Upper lobe of left lung (tissue), 6 donors: ENCODE measurements around the gene MAPK8. TPM values are rescaled to one million over a fixed set of nuclear protein-coding genes. Genes with fewer than 3 reads are reported as not detected.

ENCODE experiments used
- ATAC-seq, 2 donors: fragments of 200-7000 bp; cut with Tn5 transposase; one replicate each; pipeline ENCODE4 v1.9.1; 2022; ENCODE audit warnings: mild to moderate bottlenecking in 2 of 2, moderate library complexity in 2 of 2; ENCODE audit not compliant: low FRiP score in 2 of 2
- DNase-seq, 2 donors: peaks; one replicate each; pipeline ENCODE4 v3.0.0-alpha.2; 2019 to 2020
- H3K27ac ChIP-seq, 4 donors: fragments of 200-600 bp; sonication (generic); one replicate each; pipeline ENCODE4 v1.5.1; 2016 to 2019
- H3K27me3 ChIP-seq, 4 donors: fragments of 200-600 bp; sonication (generic); one replicate each; pipeline ENCODE4 v1.5.1; 2017 to 2019
- H3K36me3 ChIP-seq, 4 donors: fragments of 200-600 bp; sonication (generic); one replicate each; pipeline ENCODE4 v1.5.1; 2016 to 2019
- H3K4me1 ChIP-seq, 4 donors: fragments of 200-600 bp; sonication (generic); one replicate each; pipeline ENCODE4 v1.5.1; 2018 to 2019
- H3K4me3 ChIP-seq, 4 donors: fragments of 200-600 bp; sonication (generic); one replicate each; pipeline ENCODE4 v1.5.1; 2017 to 2019; ENCODE audit warnings: mild to moderate bottlenecking in 2 of 4, moderate library complexity in 1 of 4
- H3K9me3 ChIP-seq, 4 donors: fragments of 200-600 bp; sonication (generic); one replicate each; pipeline ENCODE4 v1.5.1; 2018 to 2019
- CTCF ChIP-seq, 6 experiments: fragments of 450-650 bp in 4 of 6; fragments of 200-600 bp in 2 of 6; sonication (generic) in 2 of 6; IDR thresholded peaks; one replicate each; pipeline ENCODE4 v1.5.1; 2016 to 2019; ENCODE audit warnings: antibody characterized with exemption in 6 of 6
- EP300 ChIP-seq, 4 donors: sonication (generic); formaldehyde crosslinking; IDR thresholded peaks; one replicate each; pipeline ENCODE4 v1.5.1; 2017; ENCODE audit warnings: antibody characterized with exemption in 4 of 4, control low read depth in 2 of 4
- POLR2A ChIP-seq, 4 donors: fragments of 450-650 bp; IDR thresholded peaks; one replicate each; pipeline ENCODE4 v1.5.1; 2016 to 2017; ENCODE audit warnings: antibody characterized with exemption in 4 of 4, mild to moderate bottlenecking in 2 of 4
- POLR2AphosphoS5 ChIP-seq, 2 donors: sonication (generic); formaldehyde crosslinking; IDR thresholded peaks; one replicate each; pipeline ENCODE4 v1.5.1; 2017; ENCODE audit warnings: antibody characterized with exemption in 2 of 2
- WGBS, 2 donors: methylation state at CpG; one replicate each; pipeline ENCODE4 v1.1.5; 2017 to 2018; 5-methylcytosine and 5-hydroxymethylcytosine counted together
- total RNA-seq, 6 donors: library from RNA; depleted of rRNA in 4 of 6; stranded (reverse); fragments of >200 nt in 4 of 6; gene quantifications; one replicate each; pipeline versions ENCODE4 v1.1.0 to v1.2.1, GENCODE V29; 2016 to 2021
- donor health status: DM: no; HTN: no; CAD: no; lungs with moderate emphysema.
- donor health status: DM: no; HTN: yes; CAD: no; lungs with severe emphysema.

MAPK8 gene
- total RNA-seq, 6 donors from 2014 or later = 33.6 to 61.6 (median 46.6) TPM

- H3K36me3 ChIP-seq = no peaks in the 10 kb centered on the region
- ATAC-seq (no peak), DNase-seq (no peak)
- H3K27me3 ChIP-seq = no peaks in the 10 kb centered on the region
- no peak for TF ChIP-seq POLR2A (IDR thresholded peaks at IDR 0.05)
- no peak for TF ChIP-seq CTCF (IDR thresholded peaks at IDR 0.05)
- TF ChIP-seq EP300 (IDR thresholded peaks at IDR 0.05) = no peak
- TF ChIP-seq POLR2AphosphoS5 (IDR thresholded peaks at IDR 0.05) = no peak
- H3K4me3 ChIP-seq = no peak overlapping the region
- no peaks in the 10 kb centered on the region for H3K9me3 ChIP-seq
- no peak overlapping the region for H3K27ac ChIP-seq
- H3K4me1 ChIP-seq = peaks cover 6 to 12% (median 9%) of the 10 kb centered on the region in 4 donors
- WGBS, 2 donors = 89 to 94% methylated on average over 8 of the region's 8 CpGs
These were observed 3.7 kb upstream of the MAPK8 start for GRCh38 chr10:48302515-48303476.

GRCh38 chr10:48305905-48306264 lies 592 bp upstream of the MAPK8 start:
- no peaks in the 10 kb centered on the region for H3K9me3 ChIP-seq
- DNase-seq (no peak), ATAC-seq (no peak)
- H3K36me3 ChIP-seq = no peaks in the 10 kb centered on the region
- H3K4me1 ChIP-seq = peaks cover 13 to 25% (median 19%) of the 10 kb centered on the region in 4 donors
- WGBS, 2 donors = 71 to 76% methylated on average over 9 of the region's 9 CpGs
- TF ChIP-seq POLR2A (IDR thresholded peaks at IDR 0.05) = peak in 1 of 4 donors; percentile 20
- TF ChIP-seq POLR2AphosphoS5 (IDR thresholded peaks at IDR 0.05) = no peak
- no peaks in the 10 kb centered on the region for H3K27me3 ChIP-seq
- peak overlapping the region in 3 of 4 donors; percentile 81 to 96 (median 92) for H3K4me3 ChIP-seq
- peak overlapping the region; percentile 93 to 97 (median 96) for H3K27ac ChIP-seq

- peaks cover 13 to 25% (median 19%) of the 10 kb centered on the region in 4 donors for H3K4me1 ChIP-seq
- TF ChIP-seq POLR2A (IDR thresholded peaks at IDR 0.05) (no peak), CTCF (IDR thresholded peaks at IDR 0.05) (no peak), POLR2AphosphoS5 (IDR thresholded peaks at IDR 0.05) (no peak), EP300 (IDR thresholded peaks at IDR 0.05) (no peak)
- H3K27me3 ChIP-seq = no peaks in the 10 kb centered on the region
- H3K36me3 ChIP-seq = no peaks in the 10 kb centered on the region
- DNase-seq = peak; percentile 56 to 96
- H3K27ac ChIP-seq = peak overlapping the region; percentile 93 to 97 (median 96)
- no peaks in the 10 kb centered on the region for H3K9me3 ChIP-seq
- H3K4me3 ChIP-seq = peak overlapping the region; percentile 60 to 96 (median 86)
- peak; percentile 13 to 90 for ATAC-seq
- 1% methylated on average over 39 to 48 of the region's 70 CpGs for WGBS, 2 donors
These were observed 613 bp downstream of the MAPK8 start for GRCh38 chr10:48306870-48307710.

- ATAC-seq (no peak), DNase-seq (no peak)
- H3K4me1 ChIP-seq = peaks cover 13 to 25% (median 19%) of the 10 kb centered on the region in 4 donors
- H3K4me3 ChIP-seq = peak overlapping the region in 3 of 4 donors; percentile 81 to 96 (median 92)
- no peaks in the 10 kb centered on the region for H3K9me3 ChIP-seq
- no peaks in the 10 kb centered on the region for H3K36me3 ChIP-seq
- H3K27ac ChIP-seq = peak overlapping the region in 3 of 4 donors; percentile 93 to 97 (median 97)
- TF ChIP-seq EP300 (IDR thresholded peaks at IDR 0.05) = no peak
- no peak for TF ChIP-seq POLR2AphosphoS5 (IDR thresholded peaks at IDR 0.05)
- no peak for TF ChIP-seq POLR2A (IDR thresholded peaks at IDR 0.05)
- TF ChIP-seq CTCF (IDR thresholded peaks at IDR 0.05) = no peak
- 13 to 23% methylated on average over 3 of the region's 3 CpGs for WGBS, 2 donors
- H3K27me3 ChIP-seq = no peaks in the 10 kb centered on the region
These were observed 1.2 kb downstream of the MAPK8 start for GRCh38 chr10:48307711-48308018.

- Histone ChIP-seq H3K36me3 (no peaks in the 10 kb centered on the region), H3K4me1 (peaks cover 13 to 26% (median 20%) of the 10 kb centered on the region in 4 donors), H3K27me3 (no peaks in the 10 kb centered on the region), H3K4me3 (no peak overlapping the region), H3K27ac (no peak overlapping the region), H3K9me3 (no peaks in the 10 kb centered on the region)
- no peak for DNase-seq
- peak in 1 of 6 experiments; percentile 9 for TF ChIP-seq CTCF (IDR thresholded peaks at IDR 0.05)
- TF ChIP-seq POLR2A (IDR thresholded peaks at IDR 0.05) = no peak
- WGBS, 2 donors = 65 to 70% methylated on average over 2 of the region's 2 CpGs
- ATAC-seq = no peak
These were observed 3.3 kb downstream of the MAPK8 start for GRCh38 chr10:48309711-48310226.
